Astrocyte (in vitro differentiated cells and primary cell): ENCODE results near the gene SLC6A19. TPM values are rescaled to one million over a fixed set of nuclear protein-coding genes. Genes with fewer than 3 reads are reported as not detected.

Experiments used
- DNase-seq: peaks from one replicate; pipeline ENCODE4 v3.0.0-alpha.2; 2010; ENCODE audit warnings: low read depth
- FAIRE-seq: peaks from 2 replicates; lab custom pipeline; 2011; peaks lifted over from hg19 to GRCh38; lab: Jason Lieb, UNC
- H2AFZ ChIP-seq: 2 replicates; pipeline ENCODE4 v1.6.0; 2012; ENCODE audit warnings: low read depth, low read length, inconsistent platforms
- H3K27ac ChIP-seq: 2 replicates; pipeline ENCODE4 v1.5.1; 2011; ENCODE audit warnings: low read depth, low read length, inconsistent platforms
- H3K27me3 ChIP-seq: 2 replicates; pipeline ENCODE4 v1.6.0; 2011; ENCODE audit warnings: low read length, inconsistent platforms; ENCODE audit not compliant: insufficient read depth
- H3K36me3 ChIP-seq: 2 replicates; pipeline ENCODE4 v1.5.1; 2011; ENCODE audit warnings: low read length, inconsistent platforms; ENCODE audit not compliant: insufficient read depth
- H3K4me1 ChIP-seq: 2 replicates; pipeline ENCODE4 v1.5.1; 2011; ENCODE audit warnings: low read length, inconsistent platforms; ENCODE audit not compliant: insufficient read depth
- H3K4me2 ChIP-seq: 2 replicates; pipeline ENCODE4 v1.6.0; 2012; ENCODE audit warnings: low read length, inconsistent platforms
- H3K4me3 ChIP-seq: 2 replicates; pipeline ENCODE4 v1.5.1; 2011; ENCODE audit warnings: low read depth, mild to moderate bottlenecking, low read length, inconsistent platforms; ENCODE audit not compliant: insufficient read depth
- H3K79me2 ChIP-seq: 2 replicates; pipeline ENCODE4 v1.6.0; 2012; ENCODE audit warnings: mild to moderate bottlenecking, low read length, inconsistent platforms; ENCODE audit not compliant: insufficient read depth
- H3K9ac ChIP-seq: 2 replicates; pipeline ENCODE4 v1.6.0; 2012; ENCODE audit warnings: mild to moderate bottlenecking, low read length, inconsistent platforms
- H3K9me3 ChIP-seq: 2 replicates; pipeline ENCODE4 v1.5.1; 2012; ENCODE audit warnings: low read depth, mild to moderate bottlenecking, low read length, inconsistent platforms; ENCODE audit not compliant: insufficient read depth
- H4K20me1 ChIP-seq: 2 replicates; pipeline ENCODE4 v1.6.0; 2012; ENCODE audit warnings: low read length, inconsistent platforms; ENCODE audit not compliant: insufficient read depth
- H3K27ac Mint-ChIP-seq: one replicate; pipeline ENCODE4 v1.8.0; 2021; ENCODE audit warnings: mild to moderate bottlenecking, mixed read lengths; ENCODE audit not compliant: unreplicated experiment
- H3K27me3 Mint-ChIP-seq: one replicate; pipeline ENCODE4 v1.8.0; 2021; ENCODE audit warnings: low read depth, mixed read lengths; ENCODE audit not compliant: unreplicated experiment
- H3K36me3 Mint-ChIP-seq: one replicate; pipeline ENCODE4 v1.8.0; 2021; ENCODE audit warnings: low read depth, mixed read lengths; ENCODE audit not compliant: unreplicated experiment
- H3K4me1 Mint-ChIP-seq: one replicate; pipeline ENCODE4 v1.8.0; 2021; ENCODE audit warnings: low read depth, mixed read lengths; ENCODE audit not compliant: unreplicated experiment
- H3K4me3 Mint-ChIP-seq: one replicate; pipeline ENCODE4 v1.8.0; 2021; ENCODE audit warnings: mild to moderate bottlenecking, moderate library complexity, mixed read lengths; ENCODE audit not compliant: unreplicated experiment
- H3K9me3 Mint-ChIP-seq: one replicate; pipeline ENCODE4 v1.8.0; 2021; ENCODE audit warnings: mild to moderate bottlenecking, mixed read lengths; ENCODE audit not compliant: unreplicated experiment
- EZH2 ChIP-seq: IDR thresholded peaks from 2 replicates; pipeline ENCODE4 v1.6.1; 2012; ENCODE audit warnings: mild to moderate bottlenecking, low read length, inconsistent platforms; ENCODE audit not compliant: insufficient read depth
- total RNA-seq: library from RNA; stranded (reverse); gene quantifications from 2 replicates; pipeline ENCODE4 v1.2.1, GENCODE V29; 2021
- TF ChIP-seq, protein P1 (sequence below): IDR thresholded peaks from 2 replicates; pipeline ENCODE4 v1.5.1; 2011; ENCODE audit warnings: low read depth, mild to moderate bottlenecking, inconsistent platforms, low read length, moderate library complexity; ENCODE audit not compliant: insufficient read depth

Gene SLC6A19
- total RNA-seq, 1 donor from 2014 or later = not detected

GRCh38 chr5:1181451-1182359 lies 19.7 kb upstream of the SLC6A19 start:
- Mint-ChIP-seq H3K4me1 (no peaks in the 10 kb centered on the region), H3K36me3 (no peaks in the 10 kb centered on the region), H3K4me3 (no peak overlapping the region), H3K27ac (no peak overlapping the region), H3K27me3 (peaks cover 15% of the 10 kb centered on the region), H3K9me3 (no peaks in the 10 kb centered on the region)
- no peak overlapping the region for H3K9ac ChIP-seq
- H3K27me3 ChIP-seq = no peaks in the 10 kb centered on the region
- no peak for DNase-seq
- no peaks in the 10 kb centered on the region for H3K36me3 ChIP-seq
- H4K20me1 ChIP-seq = no peaks in the 10 kb centered on the region
- FAIRE-seq = no peak
- H3K4me1 ChIP-seq = no peaks in the 10 kb centered on the region
- no peaks in the 10 kb centered on the region for H3K79me2 ChIP-seq
- no peak overlapping the region for H3K27ac ChIP-seq
- no peak for TF ChIP-seq EZH2
- TF ChIP-seq, protein P1, sequence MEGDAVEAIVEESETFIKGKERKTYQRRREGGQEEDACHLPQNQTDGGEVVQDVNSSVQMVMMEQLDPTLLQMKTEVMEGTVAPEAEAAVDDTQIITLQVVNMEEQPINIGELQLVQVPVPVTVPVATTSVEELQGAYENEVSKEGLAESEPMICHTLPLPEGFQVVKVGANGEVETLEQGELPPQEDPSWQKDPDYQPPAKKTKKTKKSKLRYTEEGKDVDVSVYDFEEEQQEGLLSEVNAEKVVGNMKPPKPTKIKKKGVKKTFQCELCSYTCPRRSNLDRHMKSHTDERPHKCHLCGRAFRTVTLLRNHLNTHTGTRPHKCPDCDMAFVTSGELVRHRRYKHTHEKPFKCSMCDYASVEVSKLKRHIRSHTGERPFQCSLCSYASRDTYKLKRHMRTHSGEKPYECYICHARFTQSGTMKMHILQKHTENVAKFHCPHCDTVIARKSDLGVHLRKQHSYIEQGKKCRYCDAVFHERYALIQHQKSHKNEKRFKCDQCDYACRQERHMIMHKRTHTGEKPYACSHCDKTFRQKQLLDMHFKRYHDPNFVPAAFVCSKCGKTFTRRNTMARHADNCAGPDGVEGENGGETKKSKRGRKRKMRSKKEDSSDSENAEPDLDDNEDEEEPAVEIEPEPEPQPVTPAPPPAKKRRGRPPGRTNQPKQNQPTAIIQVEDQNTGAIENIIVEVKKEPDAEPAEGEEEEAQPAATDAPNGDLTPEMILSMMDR = no peak
- H3K9me3 ChIP-seq = no peaks in the 10 kb centered on the region
- H3K4me2 ChIP-seq = no peak overlapping the region
- no peak overlapping the region for H2AFZ ChIP-seq
- no peak overlapping the region for H3K4me3 ChIP-seq

GRCh38 chr5:1182360-1182632 lies 19.1 kb upstream of the SLC6A19 start:
- Histone ChIP-seq H3K36me3 (no peaks in the 10 kb centered on the region), H3K27me3 (no peaks in the 10 kb centered on the region), H2AFZ (no peak overlapping the region), H3K4me2 (no peak overlapping the region), H3K9me3 (no peaks in the 10 kb centered on the region), H3K27ac (no peak overlapping the region), H3K4me1 (no peaks in the 10 kb centered on the region), H3K79me2 (no peaks in the 10 kb centered on the region), H3K4me3 (no peak overlapping the region), H3K9ac (no peak overlapping the region), H4K20me1 (no peaks in the 10 kb centered on the region)
- FAIRE-seq (no peak), DNase-seq (no peak)
- Mint-ChIP-seq H3K27ac (no peak overlapping the region), H3K4me3 (no peak overlapping the region), H3K4me1 (no peaks in the 10 kb centered on the region), H3K9me3 (no peaks in the 10 kb centered on the region), H3K27me3 (peaks cover 13% of the 10 kb centered on the region), H3K36me3 (no peaks in the 10 kb centered on the region)
- TF ChIP-seq, protein P1 = no peak
- no peak for TF ChIP-seq EZH2
